HG02884 (cell line): Measurements from ENCODE around the gene GLCE.
"Not testable (repeated sequence)": the region's sequence is repeated elsewhere in the genome, so short reads cannot be mapped to it uniquely, and the experiment has no call there.

Experiments
- ATAC-seq: cut with Tn5 transposase; IDR thresholded peaks from one replicate; pipeline ENCODE4 v1.9.1; 2021; ENCODE audit warnings: mild to moderate bottlenecking, moderate library complexity; ENCODE audit not compliant: unreplicated experiment

The GLCE gene

GRCh38 chr15:69158201-69158842 lies 2.1 kb upstream of the GLCE start:
- no peak for ATAC-seq

GRCh38 chr15:69158843-69159240 lies 1.6 kb upstream of the GLCE start:
- no peak for ATAC-seq

- ATAC-seq = no peak
Observed at GRCh38 chr15:69159805-69160140, 662 bp upstream of the GLCE start.

- no peak for ATAC-seq
Observed at GRCh38 chr15:69161079-69161877, 843 bp downstream of the GLCE start.

- no peak for ATAC-seq
Observed at GRCh38 chr15:69161878-69162213, 1.4 kb downstream of the GLCE start.

GRCh38 chr15:69163141-69163669 lies 2.8 kb downstream of the GLCE start:
- no peak for ATAC-seq

- no peak for ATAC-seq
Observed at GRCh38 chr15:69164807-69165636, 4.6 kb downstream of the GLCE start.

- no peak for ATAC-seq
Observed at GRCh38 chr15:69165637-69166025, 5.2 kb downstream of the GLCE start.

- no peak for ATAC-seq
Observed at GRCh38 chr15:69167218-69167846, 6.9 kb downstream of the GLCE start.

- ATAC-seq = not testable (repeated sequence)
Observed at GRCh38 chr15:69168361-69168760, 7.9 kb downstream of the GLCE start.

GRCh38 chr15:69169540-69169939 lies 9.1 kb downstream of the GLCE start:
- ATAC-seq = not testable (repeated sequence)

GRCh38 chr15:69170597-69170996 lies 10.2 kb downstream of the GLCE start:
- no peak for ATAC-seq

GRCh38 chr15:69172847-69173246 lies 12.4 kb downstream of the GLCE start:
- ATAC-seq = no peak

GRCh38 chr15:69175536-69175935 lies 15.1 kb downstream of the GLCE start:
- no peak for ATAC-seq

- no peak for ATAC-seq
Observed at GRCh38 chr15:69181424-69181823, 21.0 kb downstream of the GLCE start.

- ATAC-seq = no peak
Observed at GRCh38 chr15:69185216-69185615, 24.8 kb downstream of the GLCE start.

GRCh38 chr15:69185706-69186105 lies 25.3 kb downstream of the GLCE start:
- no peak for ATAC-seq

GRCh38 chr15:69189157-69189556 lies 28.7 kb downstream of the GLCE start:
- ATAC-seq = no peak

GRCh38 chr15:69190091-69190490 lies 29.7 kb downstream of the GLCE start:
- ATAC-seq = no peak

GRCh38 chr15:69190504-69190903 lies 30.1 kb downstream of the GLCE start:
- no peak for ATAC-seq
